GM21576 (cell line): ENCODE data around the gene TSPAN32.

Experiments used
- ATAC-seq: cut with Tn5 transposase; IDR thresholded peaks from one replicate; pipeline ENCODE4 v1.9.1; 2021; ENCODE audit warnings: mild to moderate bottlenecking, moderate library complexity; ENCODE audit not compliant: unreplicated experiment

The TSPAN32 gene

DNA sequence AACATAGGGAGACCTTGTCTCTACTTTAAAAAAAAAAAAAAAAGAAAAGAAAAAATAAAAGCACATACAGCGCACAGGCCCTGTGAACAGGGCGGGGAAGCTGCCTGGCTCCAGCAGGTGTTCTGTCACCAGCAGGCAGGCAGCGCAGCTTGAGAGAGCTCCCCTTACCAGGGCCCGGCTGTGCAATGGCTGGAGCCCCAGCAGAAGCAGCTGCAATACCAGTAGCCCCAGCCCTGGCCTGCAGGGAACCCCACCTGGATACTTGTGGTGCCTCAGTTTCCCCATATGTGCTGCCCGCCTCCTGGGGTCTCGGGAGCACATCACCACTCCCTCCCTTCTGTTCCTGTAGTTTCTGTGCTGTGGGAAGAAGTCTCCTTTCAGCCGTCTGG is 12.3 kb downstream of the TSPAN32 start:
- no peak for ATAC-seq

DNA sequence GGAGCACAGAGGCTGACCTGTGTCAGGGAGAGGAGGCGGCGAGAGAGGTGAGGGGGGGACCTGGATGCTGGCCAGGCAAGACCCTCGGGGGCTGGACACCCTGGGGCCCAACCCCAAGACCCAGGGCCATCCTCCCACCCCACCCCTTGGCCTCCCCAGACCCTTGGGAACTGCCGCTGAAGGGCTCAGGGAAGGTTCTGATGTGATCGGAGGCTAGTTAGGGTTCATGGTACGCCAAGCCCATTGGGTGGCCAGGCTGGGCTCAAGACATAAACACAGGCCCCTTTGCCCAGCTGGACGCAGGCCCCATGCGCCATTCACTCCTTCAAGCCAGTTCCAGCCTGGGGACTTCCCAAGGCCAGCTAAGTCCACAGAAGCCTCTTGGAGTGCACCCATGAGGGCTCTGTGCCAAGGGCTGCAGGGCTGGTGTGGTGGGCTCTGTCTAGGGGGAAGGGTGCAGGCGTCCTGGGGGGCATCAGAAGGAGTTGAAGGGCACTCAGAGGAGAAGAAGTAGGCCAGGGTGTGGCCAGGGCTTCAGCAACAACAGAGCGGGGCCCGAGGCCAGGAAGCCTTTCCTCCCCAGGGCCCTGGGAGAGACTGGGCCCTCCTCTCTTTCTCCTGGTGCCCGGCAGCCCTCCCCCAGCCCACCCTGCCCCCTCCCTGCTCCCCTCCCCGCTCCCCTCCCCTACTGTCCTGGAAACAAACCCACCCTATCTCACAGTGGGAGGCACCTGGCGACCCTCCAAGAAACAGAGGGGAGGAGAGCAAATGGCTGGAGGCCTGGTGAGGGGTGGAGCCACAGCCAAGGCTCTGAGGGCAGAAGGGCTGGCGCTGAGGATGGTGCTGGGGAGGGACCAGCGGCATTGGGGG is 12.9 kb downstream of the TSPAN32 start:
- no peak for ATAC-seq

DNA sequence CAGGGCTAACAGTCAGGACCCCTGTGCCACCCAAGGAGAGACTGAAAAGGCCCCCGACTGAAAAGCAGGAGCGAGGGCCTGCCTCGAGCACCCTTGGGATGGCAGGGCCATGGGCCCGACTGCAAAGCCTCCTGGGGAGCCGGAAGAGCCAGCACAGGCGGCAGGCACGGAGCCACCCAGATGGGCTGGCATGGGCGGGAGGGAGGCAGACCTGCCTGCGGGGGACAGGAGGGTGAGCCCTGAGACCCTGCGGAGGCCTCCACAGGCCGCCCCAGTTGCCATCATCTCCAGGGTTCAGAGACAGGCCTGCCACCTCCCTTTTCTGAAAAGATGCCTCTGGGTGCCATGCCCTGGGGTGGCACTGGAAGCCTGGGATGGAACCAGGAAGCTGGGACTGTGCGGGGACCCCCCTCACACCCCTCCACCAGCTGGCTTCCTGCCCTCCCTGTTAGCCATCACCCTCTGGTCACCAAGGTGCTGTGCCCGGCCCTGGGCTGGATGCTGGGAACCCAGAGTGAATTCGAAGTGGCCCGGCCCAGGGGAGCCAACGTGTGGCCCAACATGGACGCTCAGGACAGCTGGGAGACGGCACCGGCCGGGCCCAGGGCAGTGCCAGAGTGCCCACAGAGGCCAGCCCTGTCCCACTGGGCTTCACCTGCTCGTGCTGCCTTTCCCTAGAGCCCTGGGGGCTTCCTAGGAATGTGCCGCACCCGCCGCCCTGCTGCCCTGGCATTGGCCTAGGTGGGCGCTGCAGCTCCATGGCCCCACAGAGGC is 13.8 kb downstream of the TSPAN32 start:
- ATAC-seq, result no peak

DNA sequence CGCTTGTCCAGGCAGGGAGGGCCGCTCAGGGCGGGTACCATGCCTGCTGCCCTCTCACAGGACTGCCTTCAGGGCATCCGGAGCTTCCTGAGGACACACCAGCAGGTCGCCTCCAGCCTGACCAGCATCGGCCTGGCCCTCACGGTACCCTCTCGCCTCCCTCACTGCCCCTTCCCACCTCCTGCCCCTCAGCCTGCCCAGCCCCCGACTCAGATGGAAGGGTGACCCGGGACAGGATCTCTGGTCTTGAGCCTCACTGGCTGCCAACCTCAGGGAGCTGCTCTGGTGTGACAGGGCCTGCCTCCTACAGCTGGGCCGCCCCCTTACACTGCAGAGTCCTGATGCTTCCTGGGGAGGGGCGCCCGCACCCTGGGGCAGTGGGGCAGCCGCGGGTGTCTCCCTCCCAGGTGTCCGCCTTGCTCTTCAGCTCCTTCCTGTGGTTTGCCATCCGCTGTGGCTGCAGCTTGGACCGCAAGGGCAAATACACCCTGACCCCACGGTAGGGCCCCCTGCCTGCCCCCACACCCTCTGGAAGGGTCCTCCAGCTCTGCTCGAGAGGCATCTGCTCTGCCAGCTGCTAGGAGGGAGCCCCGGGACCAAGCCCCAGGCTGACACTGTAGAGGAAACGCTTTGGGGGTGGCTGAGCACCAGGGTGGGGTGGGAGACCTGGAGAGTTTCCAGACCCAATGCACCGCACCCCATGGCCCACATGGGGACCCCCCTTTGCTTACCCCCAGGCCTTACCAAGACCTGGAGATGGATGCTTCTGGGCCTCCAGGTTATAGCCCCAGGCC is 14.6 kb downstream of the TSPAN32 start:
- no peak for ATAC-seq

DNA sequence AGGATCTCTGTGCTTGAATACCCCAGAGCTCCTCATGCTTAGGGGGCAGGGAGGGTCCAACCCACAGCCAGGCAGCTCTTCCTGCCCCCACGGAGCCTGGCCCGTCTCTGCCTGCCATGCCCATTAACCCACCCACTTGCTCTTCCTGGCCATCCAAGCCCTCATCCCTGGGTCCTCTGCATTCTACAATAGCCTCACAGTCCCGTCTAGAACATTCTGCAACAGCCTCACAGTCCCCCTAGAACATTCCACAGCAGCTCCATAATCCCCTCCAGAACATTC is 15.1 kb downstream of the TSPAN32 start:
- ATAC-seq, result no peak

DNA sequence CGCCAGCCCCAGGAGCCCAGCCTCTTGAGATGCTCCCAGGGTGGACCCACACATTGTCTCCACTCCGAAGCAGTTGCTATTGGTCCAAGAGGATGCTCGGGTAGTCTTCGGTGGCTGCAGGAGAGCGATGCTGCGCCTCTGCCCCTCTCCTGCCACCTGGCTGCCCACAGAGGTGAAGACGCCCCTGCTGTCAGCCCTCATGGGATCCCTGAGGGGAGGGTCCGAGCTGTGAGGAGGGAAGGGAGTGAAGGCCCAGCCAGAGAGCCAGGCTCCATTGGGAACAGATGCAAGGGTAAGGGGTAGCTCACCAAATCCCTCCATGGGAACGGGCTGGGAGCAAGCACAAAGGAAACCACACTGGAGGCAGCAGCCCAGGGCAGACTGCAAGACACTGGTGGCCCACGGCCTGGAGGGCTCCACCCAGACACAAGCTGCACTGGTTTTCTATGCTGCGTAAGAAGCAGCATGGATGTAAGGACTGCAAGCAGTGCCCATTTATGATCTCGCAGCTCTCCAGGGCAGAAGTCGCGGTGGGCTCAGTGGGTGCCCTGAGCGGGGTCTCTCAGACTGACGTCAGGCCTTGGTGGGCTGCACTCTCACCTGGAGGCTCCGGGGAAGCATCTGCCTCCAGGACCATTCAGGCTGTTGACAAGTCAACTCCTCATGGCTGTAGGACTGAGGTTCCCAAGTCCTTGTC is 15.7 kb downstream of the TSPAN32 start:
- no peak for ATAC-seq

DNA sequence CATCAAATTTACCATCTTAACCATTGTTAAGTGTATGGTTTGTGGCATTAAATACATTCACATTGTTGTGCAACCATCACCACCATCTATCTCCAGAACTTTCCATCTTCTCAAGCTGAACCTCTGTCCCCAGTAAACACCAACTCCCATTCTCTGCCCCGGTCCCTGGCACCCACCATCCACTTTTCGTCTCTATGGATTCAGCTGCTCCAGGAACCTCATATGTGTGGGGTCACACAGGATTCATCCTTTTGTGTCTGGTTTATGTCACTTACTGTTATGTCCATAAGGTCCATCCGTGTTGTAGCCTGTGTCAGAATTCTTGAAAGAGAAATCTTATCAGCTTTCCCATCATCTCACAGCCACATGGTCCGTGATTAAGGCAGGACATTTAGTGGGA is 16.3 kb downstream of the TSPAN32 start:
- ATAC-seq, result no peak

DNA sequence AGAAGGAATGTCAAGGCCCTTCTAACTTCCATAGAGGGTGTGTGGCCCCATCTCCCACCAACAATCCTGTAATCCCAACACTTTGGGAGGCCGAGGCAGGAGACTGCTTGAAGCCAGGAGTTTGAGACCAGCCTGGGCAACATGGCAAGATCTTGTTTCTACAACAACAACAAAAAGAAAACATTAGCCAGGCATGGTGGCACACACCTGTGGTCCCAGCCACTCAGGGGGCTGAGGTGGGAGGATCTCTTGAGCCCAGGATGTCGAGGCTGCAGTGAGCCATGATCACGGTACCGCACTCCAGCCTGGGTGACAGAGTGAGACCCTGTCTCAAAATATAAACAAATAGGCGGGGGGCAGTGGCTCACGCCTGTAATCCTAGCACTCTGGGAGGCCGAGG is 16.9 kb downstream of the TSPAN32 start:
- ATAC-seq, result no peak

DNA sequence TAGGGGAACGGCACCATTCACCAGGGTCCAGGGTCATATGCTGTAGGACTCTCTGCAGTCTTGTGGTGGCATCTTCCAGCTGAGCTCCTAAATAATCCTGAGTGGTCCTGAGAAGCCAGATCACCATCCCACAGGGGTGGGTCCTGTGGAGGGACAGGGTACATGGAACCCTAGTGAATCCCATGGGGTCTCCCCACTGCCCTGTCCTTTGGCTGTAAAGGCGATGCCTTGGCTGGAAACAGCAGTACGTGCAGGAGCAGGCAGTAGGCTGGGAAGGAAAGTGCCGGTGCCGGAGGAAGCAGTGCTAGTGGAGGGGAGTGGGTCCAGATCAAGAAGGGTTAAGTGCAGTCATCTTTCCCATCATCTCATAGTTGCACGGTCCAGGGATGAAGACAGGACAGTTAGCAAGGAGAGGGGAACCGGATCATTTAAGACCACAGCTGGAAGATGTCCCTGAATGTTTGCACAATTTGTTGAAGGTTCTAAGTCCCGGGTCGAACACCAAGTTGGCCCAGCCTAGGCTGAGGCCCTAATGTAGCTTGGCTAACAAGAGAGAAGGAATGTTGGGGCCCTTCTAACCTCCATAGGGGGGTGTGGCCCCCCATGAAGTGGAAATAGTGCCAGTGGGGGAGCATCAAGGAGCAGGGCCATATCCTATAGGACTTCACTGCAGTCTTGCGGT is 18.1 kb downstream of the TSPAN32 start:
- ATAC-seq, result no peak

DNA sequence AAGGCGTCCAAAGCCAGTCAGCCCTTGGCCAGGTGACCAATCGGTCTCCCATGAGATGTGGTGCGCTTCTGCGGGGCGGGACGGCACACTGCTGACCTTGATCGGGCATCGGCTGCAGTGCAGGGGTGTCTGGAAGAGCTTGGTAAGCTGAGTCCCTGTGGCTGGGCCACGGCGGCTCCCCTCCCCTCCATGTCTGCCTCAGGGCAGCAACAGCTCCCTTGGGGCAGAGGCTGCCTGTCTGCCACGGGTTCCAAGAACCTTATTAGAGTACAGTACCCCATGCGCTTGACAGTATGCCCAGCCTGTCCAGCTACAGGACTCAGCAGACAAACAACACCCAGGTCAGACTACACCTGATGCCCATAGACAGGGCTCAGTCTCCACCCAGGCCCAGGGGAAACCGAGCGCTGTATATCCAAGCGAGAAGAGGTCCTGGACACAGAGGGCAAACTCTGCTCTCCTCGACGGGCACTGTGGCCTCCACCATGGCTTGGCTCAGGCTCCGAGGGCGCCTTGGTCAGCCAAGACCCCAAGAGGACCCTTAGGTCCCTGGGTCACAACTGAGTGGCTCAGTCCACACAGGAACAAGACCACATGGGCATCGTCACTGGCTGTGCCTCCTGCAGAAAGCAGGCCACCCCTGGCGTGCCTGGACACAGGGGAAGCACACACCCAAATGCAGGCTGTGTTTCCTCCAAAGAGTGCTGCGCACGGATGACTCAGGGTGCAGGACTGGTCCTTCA is 18.9 kb downstream of the TSPAN32 start:
- no peak for ATAC-seq

DNA sequence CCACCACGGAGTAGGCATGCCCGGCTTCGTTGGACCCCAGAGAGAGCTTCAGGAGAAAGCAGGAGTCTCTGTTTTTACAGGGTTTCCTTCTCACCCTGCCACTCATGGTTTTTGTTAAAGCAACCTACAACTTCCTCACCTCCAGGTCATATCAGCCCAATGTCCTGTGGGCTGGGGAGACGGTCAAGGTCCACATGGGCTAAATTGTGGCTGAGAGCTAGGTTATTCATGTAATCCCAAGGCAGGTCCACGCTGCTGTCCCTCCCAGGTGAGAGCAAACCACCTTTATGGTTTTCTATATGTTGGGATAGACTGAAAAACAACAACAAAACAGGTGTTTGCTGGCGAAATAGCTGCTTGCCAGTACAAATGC is 19.5 kb downstream of the TSPAN32 start:
- ATAC-seq, result no peak

DNA sequence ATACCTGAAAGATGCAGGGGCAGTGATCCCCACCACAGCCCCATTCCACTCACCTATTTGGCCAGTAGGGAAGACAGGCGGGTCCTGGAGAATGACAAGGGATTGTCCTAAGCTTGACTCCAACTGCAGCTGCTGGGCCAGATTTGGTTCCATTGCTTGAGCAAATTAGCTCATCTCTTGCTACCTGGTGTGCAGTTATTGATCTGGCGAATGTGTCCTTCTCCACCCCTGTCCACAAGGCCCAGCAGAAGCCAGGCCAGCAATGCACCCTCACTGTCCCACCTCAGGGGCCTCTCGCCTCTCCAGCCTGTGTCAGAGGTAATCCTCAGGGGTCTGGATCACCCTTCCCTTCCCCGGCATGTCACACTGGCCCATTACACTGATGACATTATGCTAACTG is 23.3 kb downstream of the TSPAN32 start:
- no peak for ATAC-seq

DNA sequence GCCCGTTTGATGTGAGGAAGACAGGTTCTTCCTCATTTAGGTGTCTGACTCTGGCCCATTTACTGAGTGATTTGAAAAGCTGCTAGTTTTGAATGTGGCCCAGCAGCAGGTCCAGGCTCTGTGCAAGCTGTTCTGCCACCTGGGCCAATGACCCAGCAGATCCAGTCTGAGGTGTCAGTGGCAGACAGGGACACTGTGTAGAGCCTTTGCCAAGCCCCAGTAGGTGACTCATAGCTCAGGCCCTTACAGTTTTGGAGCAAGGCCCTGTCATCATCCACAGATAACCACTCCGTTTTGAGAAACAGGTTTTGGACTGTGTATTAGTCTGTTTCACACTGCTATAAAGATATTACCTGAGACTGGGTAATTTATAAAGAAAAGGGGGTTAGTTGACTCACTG is 23.9 kb downstream of the TSPAN32 start:
- no peak for ATAC-seq

DNA sequence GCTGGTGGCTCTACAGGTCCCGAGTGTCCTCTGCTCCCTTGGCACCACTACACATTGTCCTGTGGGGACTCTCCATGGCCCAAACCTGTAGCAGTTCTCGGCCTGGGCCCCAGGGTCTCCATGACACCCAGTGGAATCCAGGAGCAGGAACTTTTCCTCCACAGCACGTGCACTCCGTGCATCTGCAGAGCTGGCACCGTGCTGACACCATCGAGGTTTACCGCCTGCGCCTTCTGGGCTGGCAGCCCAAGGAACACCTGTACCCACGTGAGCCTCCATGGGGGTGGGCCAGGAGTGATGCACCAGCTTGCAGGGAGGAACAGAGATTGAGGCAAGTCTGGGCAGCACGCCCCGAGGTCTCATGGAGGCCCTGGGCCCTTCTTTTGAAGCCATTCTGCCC is 25.2 kb downstream of the TSPAN32 start:
- ATAC-seq, result no peak

DNA sequence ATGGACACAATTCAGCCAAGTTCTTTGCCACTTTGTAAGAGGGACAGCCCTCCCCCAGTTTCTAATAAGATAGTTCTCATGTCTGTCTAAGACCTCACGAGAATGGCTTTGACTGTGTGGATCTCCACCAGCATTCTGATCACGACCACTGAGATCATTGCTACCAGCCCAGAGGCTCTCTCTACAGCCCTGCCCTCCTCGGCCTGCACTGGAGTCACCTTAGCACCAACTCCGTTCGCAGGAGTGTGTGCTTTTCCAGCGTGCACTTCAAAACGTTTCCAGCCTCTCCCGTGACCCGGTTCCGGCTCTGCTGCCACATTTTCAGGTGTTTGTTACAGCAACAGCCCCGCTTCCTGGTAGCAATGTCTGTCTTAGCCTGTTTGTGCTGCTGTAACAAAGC is 26.2 kb downstream of the TSPAN32 start:
- ATAC-seq, result no peak

DNA sequence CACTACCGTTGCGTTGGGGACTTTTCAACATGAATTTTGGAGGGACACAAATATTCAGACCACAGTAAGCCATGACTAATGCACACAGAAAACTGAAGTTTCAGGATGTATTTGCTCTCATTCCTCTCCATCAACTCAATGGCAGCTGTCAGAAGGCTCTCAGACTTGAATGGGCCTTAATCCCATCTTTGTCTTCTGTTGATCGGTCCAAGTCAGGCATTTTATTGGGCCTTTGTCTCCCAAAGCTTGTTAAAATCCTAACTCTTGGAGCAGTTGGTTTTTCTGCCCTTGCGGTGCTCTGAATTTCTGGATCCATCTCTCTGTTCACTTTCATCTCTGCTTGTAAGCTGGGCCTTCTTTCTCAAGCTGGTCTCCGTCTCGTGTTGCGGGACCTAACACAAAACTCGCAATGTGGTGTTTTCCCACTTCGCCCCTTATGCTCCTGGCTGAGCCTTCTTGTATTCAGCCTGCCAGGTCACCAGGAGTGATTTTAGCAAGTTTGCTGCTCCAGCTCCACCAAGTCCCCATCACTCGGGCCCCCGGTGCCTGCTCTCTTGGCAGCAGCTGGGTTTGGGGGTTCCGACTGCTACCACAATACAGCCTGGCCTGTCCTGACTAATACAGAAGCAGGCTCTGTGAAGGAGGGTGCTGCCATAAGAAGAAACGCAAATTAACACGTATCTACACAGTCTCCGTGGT is 27.0 kb downstream of the TSPAN32 start:
- no peak for ATAC-seq

DNA sequence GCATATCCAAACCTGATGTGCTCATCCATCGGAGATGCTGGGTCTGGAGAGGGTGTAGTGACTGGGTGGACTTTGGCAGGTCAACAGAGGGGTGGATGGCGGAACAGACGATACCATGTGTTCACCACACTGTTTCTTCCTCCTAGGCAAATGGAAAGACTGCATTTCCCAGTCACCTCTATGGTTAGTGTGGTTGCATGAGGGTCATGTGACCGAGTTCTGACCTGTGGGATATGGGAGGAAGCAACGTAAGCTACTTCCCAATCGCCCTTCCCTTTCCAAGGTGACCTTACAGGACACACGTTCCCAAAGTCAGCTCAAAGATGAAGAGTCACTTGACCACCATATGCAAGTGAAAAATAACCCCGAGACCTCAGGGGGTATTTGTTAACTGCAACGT is 27.7 kb downstream of the TSPAN32 start:
- ATAC-seq, result no peak

DNA sequence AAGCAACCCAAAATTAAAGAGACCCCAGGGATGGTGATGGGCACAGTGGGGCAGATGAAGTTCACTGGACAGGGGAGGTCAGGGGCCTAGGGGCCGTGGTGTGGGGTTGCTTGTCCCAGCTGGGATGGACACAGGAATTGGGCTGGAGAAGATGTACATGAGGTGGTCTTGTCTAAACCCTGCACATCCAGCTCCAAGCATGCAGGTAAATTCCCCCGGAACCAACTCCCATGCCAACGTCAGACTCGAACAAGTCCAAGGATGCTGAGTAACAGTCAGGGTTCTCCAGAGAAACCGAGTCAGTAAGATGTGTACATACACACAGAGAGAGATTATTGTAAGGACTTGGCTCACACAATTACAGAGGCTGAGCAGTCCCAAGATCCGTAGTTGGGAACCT is 28.9 kb downstream of the TSPAN32 start:
- ATAC-seq, result no peak

DNA sequence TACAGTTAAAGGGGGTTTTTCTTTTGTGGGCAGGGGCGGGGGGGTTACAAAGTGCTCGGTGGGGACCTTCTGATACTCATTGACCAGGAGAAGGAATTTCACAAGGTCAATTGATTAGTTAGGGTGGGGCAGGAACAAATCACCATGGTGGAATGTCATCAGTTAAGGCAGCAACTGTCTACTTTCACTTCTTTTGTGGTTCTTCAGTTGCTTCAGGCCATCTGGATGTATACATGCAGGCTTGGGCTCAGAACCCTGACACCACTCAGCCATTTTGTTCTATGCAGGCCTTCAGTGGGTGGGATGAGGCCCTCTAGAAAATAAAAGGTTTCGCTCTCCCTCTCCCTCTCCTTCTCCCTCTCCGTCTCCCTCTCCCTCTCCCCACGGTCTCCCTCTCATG is 29.6 kb downstream of the TSPAN32 start:
- no peak for ATAC-seq
